Activated CD8-positive, alpha-beta memory T cell treated with anti-CD3 and anti-CD28 coated beads for 36 hours (primary cell): Measurements from ENCODE around the gene CLEC3B. TPM values are rescaled to one million over a fixed set of nuclear protein-coding genes. Genes with fewer than 3 reads are reported as not detected.
"Not testable (repeated sequence)": the region's sequence is repeated elsewhere in the genome, so short reads cannot be mapped to it uniquely, and the experiment has no call there.

ENCODE experiments used
- CTCF ChIA-PET: fragments of 350-600 bp; sonication (Branson Sonifier 250); formaldehyde crosslinking; loops from one replicate; lab custom pipeline; 2021; ENCODE audit warnings: antibody characterized with exemption; lab: Charles Lee
- POLR2A ChIA-PET: fragments of 350-600 bp; sonication (Branson Sonifier 250); formaldehyde crosslinking; loops from one replicate; lab custom pipeline; 2021; ENCODE audit warnings: antibody characterized with exemption; lab: Charles Lee
- total RNA-seq, 2 experiments: library from RNA; stranded (reverse); gene quantifications; one replicate each; pipeline ENCODE4 v1.2.3, GENCODE V29; 2021

Gene CLEC3B
- total RNA-seq, 2 experiments from 2014 or later: 0.27 TPM; not detected in 1

DNA sequence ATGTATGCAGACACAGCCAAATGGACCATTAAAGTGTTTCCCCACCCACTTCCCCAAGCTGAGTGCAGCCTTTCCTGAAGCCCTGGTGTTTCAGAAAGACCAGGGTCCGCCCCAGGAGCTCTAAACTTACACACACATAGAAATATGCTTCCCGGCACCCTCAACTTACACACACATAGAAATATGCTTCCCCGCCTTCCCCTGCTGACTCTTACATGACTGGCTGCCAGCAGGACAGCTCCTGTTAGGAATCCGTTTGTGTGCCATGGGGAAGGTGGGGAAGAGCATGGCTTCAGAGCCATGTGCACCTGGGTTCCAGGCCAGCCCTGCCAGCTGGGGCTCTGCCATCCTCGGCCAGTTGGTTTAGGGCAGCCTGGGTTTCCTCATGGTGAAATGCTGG lies 3.6 kb downstream of the CLEC3B start:
- ChIA-PET POLR2A (no interaction called here), CTCF (no interaction called here)

DNA sequence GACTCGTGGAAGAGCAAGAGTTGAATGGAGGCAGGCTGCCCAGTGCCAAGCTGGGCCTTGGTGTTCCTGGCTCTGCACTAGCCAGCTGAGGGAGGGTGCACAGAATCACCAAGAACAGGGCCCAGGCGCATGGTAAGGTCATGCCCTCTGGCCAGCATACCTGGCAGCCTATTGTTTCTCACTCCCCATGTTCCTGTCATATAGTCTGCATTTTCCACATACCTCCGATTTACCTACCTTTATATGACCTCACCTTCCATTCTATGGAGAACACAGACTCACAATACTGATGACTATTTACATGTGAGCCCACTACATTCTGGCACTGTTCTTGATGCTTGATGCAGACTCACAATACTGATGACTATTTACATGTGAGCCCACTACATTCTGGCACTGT lies 5.4 kb downstream of the CLEC3B start:
- ChIA-PET CTCF (interaction anchor here (1.1 kb wide), 1 partner anchor 178 kb away, joined by 3 read pairs; no protein-coding TSS in a partner anchor), POLR2A (no interaction called here)

DNA sequence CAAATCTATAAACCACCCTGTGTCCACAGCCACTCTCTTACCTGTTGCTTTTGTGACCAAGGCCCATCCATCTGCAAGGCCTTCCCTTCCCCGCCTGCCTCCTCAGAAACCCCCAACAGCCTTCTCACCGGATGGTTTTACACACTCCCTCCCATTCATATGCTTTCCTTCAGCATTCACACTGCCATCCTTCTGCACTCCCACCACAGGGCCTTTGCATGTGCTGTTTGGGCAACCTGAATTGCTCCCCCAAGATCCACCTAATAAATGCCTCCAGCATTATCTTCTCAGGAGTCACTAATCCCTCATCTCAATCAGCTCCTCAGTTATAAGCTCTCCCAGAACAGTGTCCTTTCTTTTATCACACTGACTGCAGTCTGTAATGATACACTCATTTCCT lies 6.0 kb downstream of the CLEC3B start:
- CTCF ChIA-PET: no interaction called here
- POLR2A ChIA-PET: no interaction called here

DNA sequence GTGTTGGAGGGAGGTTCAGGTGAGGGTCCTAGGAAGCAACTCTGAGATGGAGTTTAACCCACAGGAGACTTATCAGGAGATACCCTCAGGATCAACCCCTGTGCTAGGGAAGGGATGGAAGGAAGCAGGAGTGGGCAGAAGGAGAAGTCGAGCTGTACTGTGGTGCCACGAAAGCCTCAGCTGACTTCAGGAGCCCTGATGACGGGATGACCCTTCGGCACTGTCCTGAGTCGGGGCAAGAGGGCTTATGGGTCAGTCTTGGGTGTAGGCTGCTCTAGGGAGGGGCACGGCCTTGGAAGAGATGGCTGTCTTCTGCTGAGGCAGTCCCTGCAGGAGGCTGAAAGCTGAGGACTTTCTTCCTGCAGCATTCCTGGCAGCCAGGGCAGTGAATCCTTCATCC lies 7.7 kb downstream of the CLEC3B start:
- CTCF ChIA-PET: no interaction called here
- POLR2A ChIA-PET: no interaction called here

DNA sequence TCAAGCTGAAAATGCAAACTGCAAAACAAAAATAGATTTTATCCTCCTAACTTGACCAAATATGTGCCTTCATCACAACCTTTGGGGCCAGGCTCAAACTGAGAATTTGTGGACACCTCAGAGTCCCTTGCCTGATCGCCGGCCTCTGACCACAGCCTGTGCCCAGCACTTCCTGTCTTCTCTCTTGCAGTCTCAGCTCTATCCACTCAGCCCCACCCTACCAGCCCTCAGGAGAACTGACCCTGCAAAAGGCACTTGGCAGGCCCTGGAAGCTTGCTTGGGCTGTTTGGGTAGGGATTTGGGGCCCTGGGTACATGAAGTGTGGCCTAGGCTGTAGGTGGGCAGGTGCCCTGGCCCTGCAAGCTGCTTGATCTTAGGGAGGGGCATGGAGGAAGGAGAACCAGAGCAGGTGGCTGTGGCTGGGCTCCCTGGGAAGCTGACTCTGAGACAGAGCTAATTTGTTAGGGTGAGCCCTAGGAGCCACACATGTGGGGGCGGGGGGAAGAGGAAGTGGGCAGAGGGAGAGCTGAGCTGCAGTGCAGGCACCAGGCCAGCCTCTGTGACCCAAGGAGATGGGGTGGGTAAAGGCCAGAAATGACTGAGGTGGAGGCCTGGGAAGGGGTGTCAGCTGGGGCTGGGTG lies 8.6 kb downstream of the CLEC3B start:
- CTCF ChIA-PET: no interaction called here

DNA sequence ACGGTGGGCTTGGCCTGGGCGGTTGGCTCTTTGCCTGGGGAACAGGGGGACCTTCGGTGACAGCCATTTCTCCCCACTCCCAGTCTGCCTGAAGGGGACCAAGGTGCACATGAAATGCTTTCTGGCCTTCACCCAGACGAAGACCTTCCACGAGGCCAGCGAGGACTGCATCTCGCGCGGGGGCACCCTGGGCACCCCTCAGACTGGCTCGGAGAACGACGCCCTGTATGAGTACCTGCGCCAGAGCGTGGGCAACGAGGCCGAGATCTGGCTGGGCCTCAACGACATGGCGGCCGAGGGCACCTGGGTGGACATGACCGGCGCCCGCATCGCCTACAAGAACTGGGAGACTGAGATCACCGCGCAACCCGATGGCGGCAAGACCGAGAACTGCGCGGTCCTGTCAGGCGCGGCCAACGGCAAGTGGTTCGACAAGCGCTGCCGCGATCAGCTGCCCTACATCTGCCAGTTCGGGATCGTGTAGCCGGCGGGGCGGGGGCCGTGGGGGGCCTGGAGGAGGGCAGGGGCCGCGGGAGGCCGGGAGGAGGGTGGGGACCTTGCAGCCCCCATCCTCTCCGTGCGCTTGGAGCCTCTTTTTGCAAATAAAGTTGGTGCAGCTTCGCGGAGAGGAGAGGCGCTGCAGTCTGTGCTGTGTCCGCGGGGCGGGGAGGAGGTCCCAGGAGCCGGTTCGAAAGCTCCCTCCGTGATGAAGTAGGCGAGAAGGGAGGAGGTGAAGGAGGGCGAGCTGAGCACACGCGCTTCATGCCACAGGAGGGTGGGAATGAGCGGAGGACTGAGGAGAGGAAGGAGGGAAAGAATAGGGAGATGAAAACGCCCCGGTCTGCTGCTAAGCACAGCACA lies 9.6 kb downstream of the CLEC3B start:
- POLR2A ChIA-PET: no interaction called here
- CTCF ChIA-PET: interaction anchor here (0.8 to 3.8 kb wide), 3 partner anchors 174 to 479 kb away, joined by 3 to 28 read pairs (median 3); no protein-coding TSS in a partner anchor

More for the DNA sequence above, 8.6 kb downstream of the CLEC3B start:
- POLR2A ChIA-PET: no interaction called here

DNA sequence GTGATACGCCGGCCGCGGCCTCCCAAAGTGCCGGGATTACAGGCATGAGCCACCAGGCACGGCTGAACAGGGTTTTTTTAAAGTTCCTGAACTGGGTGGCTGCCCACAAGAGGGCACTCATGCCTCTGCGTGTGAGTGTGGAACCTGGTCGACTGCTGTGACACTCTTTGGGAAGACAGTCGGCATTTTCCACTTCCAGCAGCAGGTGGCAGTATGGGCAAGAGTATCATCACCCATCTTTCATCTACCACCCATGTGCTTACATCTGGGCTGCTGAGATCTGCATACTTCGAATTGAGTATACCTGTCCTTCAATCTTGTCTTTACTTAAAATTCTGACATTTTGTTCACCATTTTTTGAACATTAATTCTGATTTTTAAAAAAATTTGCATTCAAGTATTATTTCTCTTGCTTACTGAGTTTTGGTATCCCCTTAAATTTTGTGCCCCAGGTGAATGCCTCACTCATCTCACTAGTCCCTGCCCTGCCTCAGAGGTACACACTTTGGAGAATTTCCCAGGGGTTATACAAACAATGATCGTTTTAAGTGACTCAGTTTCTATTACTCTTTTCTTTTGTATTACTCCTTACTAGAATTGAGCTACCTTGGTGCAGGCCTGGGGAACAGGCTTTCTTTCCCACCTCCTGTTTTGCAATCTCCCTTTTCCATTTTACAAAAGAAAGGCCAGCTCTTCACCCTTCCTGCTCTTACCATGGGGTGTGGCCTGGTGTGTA lies 11.8 kb downstream of the CLEC3B start:
- POLR2A ChIA-PET: no interaction called here
- CTCF ChIA-PET: interaction anchor here (0.7 to 3.8 kb wide), 7 partner anchors 10 to 344 kb away, joined by 3 to 28 read pairs (median 4); partner anchors contain the start of genes EXOSC7 and ZDHHC3

DNA sequence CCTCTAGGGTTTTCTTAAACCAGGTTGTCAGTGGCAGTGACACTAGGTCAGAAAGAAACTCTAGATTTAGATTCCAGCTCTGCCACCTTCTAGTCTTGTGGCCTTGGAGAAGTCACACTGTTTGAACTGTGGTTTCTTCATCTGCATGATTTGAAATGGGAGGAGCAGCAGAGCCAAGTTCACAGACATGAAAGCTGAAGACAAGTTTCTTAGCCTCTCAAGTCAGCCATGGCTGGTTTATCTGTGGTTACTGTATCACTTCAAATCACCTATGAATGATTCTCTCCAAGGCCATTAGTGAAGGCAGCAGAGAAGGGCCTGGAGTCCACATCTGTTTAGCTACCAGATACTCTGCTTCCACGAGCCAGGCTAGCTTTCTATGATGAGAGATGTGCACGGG lies 15.6 kb downstream of the CLEC3B start:
- CTCF ChIA-PET: interaction anchor here (1.1 to 2.6 kb wide), 4 partner anchors 14 to 491 kb away, joined by 3 to 31 read pairs (median 4); no protein-coding TSS in a partner anchor
- POLR2A ChIA-PET: no interaction called here

DNA sequence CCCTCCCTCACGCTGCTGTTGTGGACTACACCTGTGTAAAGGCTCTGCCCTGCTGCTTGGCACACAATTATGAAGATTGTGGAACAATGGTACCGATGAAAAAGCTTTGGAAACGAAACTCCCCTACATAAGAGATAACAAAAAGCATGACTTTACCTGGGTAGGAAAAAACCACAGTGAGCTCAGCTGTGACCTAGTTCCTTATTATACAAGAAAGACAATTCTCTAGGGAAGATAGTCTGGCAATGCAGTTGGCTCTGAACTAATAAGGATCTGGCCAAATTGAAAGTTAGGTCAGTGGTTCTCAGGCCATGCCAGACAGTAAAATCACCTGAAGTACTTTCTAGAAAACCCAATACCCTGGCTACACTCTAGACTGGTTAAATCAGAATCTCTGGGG lies 16.1 kb downstream of the CLEC3B start:
- ChIA-PET POLR2A (no interaction called here), CTCF (interaction anchor here (1.2 to 1.8 kb wide), 3 partner anchors 13 to 168 kb away, joined by 3 to 4 read pairs (median 4); no protein-coding TSS in a partner anchor)

DNA sequence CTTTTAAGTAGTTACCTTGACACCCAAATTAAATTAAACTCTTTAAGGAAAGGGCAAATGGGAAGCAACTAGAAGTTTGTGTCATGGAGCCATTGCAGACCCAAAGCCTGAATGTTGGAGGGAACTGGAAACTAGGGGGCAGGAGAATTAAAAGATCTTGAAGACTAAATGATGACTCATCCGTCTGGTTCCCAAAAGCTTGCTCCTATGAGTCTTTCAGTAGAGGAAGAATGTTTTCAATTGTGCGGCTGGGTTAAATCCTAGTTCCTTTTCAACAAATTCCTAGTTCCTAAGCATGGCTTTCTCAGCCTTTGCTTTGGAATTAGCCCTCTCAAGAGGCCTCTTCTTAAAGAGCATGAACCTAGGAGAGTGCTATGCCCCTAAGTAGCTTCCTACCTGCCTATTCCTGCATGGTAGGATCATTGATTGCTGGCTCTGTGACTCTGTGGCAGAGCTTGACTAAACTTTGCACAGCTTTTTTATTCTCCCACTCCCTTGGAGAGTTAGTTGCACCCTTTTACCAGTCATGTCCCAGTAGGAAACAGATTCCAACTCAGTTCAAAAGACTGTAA lies 17.7 kb downstream of the CLEC3B start:
- ChIA-PET CTCF (no interaction called here), POLR2A (no interaction called here)

DNA sequence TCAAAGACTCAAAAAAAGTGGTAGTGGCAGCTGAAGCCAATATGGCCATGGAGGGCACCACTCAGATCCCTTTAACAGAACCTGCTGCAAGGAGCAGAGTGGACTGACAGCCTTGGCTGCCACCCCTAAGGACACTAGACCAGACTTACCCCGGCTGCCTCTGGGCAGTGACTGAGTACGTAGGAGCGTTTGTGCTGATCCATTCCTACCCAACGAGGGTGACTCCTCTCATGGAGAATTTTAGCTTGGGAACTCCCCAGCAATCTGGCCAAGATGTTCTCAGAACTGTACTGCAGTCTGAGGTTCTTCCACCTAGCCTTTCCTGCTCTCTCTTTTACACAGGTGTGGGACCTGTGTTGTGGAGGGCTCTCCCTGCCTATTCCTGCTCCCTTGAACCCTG lies 22.1 kb downstream of the CLEC3B start:
- ChIA-PET POLR2A (no interaction called here), CTCF (interaction anchor here (2.6 kb wide), 1 partner anchor 10 kb away, joined by 6 read pairs; no protein-coding TSS in a partner anchor)

DNA sequence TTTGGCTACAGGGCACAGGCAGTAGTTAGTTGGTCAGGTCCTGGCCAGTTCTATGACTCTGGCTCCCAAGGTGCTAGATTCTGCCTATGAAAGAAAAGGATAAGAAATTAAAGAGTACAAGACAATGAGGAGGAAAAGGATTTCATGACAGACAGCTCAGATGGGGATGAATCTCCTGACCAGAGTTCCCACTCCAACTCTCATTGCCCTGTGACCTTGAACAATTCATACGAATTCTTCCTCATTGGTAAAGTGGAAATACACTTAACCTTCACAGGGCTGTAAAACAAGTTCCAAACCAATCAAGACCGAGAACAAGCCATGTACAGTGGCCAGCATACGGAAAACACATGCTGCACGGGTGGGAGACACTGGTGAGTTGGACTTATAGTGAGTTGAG lies 23.7 kb downstream of the CLEC3B start:
- CTCF ChIA-PET: no interaction called here

DNA sequence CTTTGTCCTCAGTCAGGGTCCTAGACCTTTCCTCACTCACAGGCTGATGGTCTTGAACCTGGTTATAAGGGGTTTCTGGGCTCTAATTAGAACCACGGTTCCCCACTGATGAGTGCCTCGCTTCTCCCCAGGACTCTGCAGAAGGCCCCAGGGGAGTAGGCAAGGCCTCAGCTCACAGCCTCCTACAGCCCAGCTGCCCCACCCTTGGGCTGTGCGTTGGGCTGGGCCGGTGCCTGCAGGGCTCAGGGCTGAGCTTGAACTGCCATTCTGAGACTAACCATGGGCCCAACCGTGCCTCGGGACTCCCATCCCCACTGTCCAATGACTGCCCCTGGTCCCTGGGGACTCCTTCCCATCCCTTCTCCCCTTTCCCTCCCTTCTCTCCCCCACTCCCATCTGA lies 25.6 kb downstream of the CLEC3B start:
- POLR2A ChIA-PET: no interaction called here
- CTCF ChIA-PET: interaction anchor here (1.8 kb wide), 1 partner anchor 15 kb away, joined by 4 read pairs; no protein-coding TSS in a partner anchor

More for the DNA sequence above, 23.7 kb downstream of the CLEC3B start:
- POLR2A ChIA-PET: no interaction called here

DNA sequence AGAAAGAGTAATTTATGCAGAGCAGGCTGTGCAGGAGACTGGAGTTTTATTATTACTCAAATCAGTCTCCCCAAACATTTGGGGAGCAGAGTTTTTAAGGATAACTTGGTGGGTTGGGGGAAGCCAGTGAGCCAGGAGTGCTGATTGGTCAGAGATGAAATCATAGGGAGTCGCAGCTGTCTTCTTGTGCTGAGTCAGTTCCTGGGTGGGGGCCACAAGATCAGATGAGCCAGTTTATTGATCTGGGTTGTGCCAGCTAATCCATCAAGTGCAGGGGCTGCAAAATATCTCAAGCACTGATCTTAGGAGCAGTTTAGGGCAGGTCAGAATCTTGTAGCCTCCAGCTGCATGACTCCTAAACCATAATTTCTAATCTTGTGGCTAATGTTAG lies 27.7 kb downstream of the CLEC3B start:
- POLR2A ChIA-PET, CTCF ChIA-PET: not testable (repeated sequence)

DNA sequence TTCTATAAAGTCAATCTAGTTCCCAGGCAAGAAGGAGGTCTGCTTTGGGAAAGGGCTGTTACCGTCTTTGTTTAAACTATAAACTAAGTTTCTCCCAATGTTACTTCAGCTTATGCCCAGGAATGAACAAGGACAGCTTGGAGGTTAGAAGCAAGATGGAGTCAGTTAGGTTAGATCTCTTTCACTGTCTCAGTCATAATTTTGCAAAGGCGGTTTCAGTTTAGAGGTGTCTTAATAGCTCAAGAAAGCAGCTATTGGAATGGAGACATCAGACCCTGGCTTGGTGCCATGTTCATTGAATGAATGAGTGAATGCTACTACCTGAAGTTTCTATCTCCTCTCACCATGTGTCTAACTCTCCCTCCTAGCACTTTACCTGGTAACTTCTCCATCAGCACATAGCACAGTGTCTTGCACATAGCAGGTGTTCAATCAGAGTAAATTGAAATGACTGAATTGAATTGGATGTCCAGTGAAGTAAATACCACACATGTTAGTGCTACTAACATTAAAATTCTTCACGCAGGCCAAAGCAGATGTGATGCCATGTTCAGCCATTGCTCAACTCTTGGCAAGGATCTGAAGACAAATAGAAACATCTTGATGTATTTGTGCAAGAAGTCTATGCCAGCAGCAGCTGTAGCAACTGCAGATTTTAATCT lies 28.2 kb downstream of the CLEC3B start:
- CTCF ChIA-PET: interaction anchor here (1.0 kb wide), 1 partner anchor 15 kb away, joined by 3 read pairs; no protein-coding TSS in a partner anchor
- POLR2A ChIA-PET: no interaction called here

DNA sequence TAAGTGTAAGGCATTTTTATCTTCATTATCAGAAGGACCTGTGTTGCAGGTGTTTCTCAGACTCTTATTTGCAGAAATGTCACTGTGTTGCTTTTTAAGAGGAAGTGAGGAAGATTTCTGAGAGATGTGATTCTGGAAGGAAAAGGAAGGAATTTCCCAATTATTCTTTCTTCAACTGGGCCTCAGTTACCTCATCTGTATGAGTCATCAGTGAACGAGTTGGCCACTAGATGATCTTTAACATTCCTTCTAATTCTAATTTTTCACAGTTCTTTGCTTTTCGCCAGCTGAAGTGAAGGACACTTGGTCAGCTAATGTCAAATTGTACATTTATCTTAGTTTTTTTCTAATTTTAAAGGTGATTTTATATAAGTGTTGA lies 28.9 kb downstream of the CLEC3B start:
- POLR2A ChIA-PET: no interaction called here
- CTCF ChIA-PET: interaction anchor here (0.9 to 1.0 kb wide), 3 partner anchors 13 to 144 kb away, joined by 3 read pairs; no protein-coding TSS in a partner anchor

DNA sequence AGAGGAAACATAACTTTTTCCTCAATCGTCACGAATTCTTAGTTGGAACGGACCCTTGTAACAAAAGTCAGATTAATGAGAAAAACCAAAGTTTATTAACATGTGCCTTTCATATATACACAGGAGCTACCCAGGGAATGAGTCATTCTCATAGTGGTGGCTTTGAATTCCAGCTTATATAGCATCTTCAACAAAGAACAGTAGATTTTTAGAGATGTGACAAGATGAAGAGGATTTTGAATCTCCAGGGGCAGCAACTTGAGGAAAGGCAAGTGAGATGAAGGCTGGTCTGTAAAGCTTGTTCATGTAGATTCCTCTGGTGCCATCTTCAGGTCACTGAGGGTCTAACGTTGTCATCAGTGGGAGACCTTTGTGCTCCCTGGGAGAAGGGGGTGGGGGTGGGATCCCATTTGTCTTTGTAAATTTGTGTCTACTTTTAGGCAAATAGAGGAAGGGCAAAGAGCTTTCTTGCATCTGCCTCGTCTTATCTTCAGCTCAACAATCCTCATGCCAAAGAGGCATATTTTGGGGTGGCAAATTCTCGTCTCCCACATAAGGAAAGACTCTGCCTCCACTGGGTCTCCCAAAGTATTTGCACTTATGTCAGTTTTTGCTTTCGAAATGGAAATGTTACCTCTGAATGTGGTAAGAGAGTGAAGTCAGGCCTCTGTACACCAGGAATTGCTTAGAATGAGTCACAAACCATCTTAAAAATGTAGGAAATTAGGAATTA lies 29.5 kb downstream of the CLEC3B start:
- ChIA-PET POLR2A (no interaction called here), CTCF (interaction anchor here (0.9 to 1.0 kb wide), 3 partner anchors 14 to 144 kb away, joined by 3 read pairs; no protein-coding TSS in a partner anchor)
